HepG2 (cell line): ENCODE results near the gene TGFBRAP1.

Experiments
- CTCF ChIP-seq: sonication (generic); formaldehyde crosslinking; IDR thresholded peaks from 2 replicates; pipeline ENCODE4 v1.5.0; 2020; ENCODE audit warnings: mild to moderate bottlenecking, missing genetic modification reagents, moderate library complexity
- ERF ChIP-seq: IDR thresholded peaks from 2 replicates; pipeline ENCODE4 v1.6.1; 2018; ENCODE audit warnings: missing biosample characterization, missing genetic modification reagents
- FOXA3 ChIP-seq: IDR thresholded peaks from 2 replicates; pipeline ENCODE4 v1.6.1; 2016; ENCODE audit warnings: missing genetic modification reagents, missing compliant biosample characterization
- KDM1A ChIP-seq: IDR thresholded peaks from 2 replicates; pipeline ENCODE4 v1.6.1; 2016; ENCODE audit warnings: missing compliant biosample characterization
- NCOA2 ChIP-seq: sonication (generic); formaldehyde crosslinking; IDR thresholded peaks from 2 replicates; pipeline ENCODE4 v1.8.0; 2022; ENCODE audit warnings: inconsistent platforms
- PBX2 ChIP-seq: IDR thresholded peaks from 2 replicates; pipeline ENCODE4 v1.6.1; 2016; ENCODE audit warnings: control low read depth
- POLR2A ChIP-seq, 2 experiments: IDR thresholded peaks; 2 replicates each; pipeline ENCODE4 v1.6.1; 2011; ENCODE audit warnings: low read depth in 2 of 2, low read length in 2 of 2, mild to moderate bottlenecking in 1 of 2, moderate library complexity in 1 of 2; ENCODE audit not compliant: insufficient read depth in 1 of 2
- RFX5 ChIP-seq: IDR thresholded peaks from 2 replicates; pipeline ENCODE4 v1.6.1; 2011; ENCODE audit warnings: low read depth, low read length, improper control_type of control experiment
- TAF1 ChIP-seq: sonication (generic); formaldehyde crosslinking; IDR thresholded peaks from 2 replicates; pipeline ENCODE4 v1.4.0; 2020; ENCODE audit warnings: missing genetic modification reagents
- ZKSCAN1 ChIP-seq: fragments of 150-350 bp; IDR thresholded peaks from 2 replicates; pipeline ENCODE4 v1.6.1; 2014; ENCODE audit warnings: low read length
- ZNF746 ChIP-seq: sonication (generic); formaldehyde crosslinking; IDR thresholded peaks from 2 replicates; pipeline ENCODE4 v1.8.0; 2022; ENCODE audit warnings: mild to moderate bottlenecking, missing genetic modification reagents
- ZNF768 ChIP-seq: sonication (generic); formaldehyde crosslinking; IDR thresholded peaks from 2 replicates; pipeline ENCODE4 v1.4.0; 2020; ENCODE audit warnings: missing genetic modification reagents

- TF ChIP-seq ZKSCAN1 = no peak
- no peak for TF ChIP-seq ZNF746
- no peak for TF ChIP-seq TAF1 (CRISPR knock-in tag)
- TF ChIP-seq RFX5 = no peak
- no peak for TF ChIP-seq CTCF (CRISPR knock-in tag)
- no peak for TF ChIP-seq ERF (CRISPR knock-in tag)
- TF ChIP-seq KDM1A (CRISPR knock-in tag) = no peak
- no peak for TF ChIP-seq ZNF768
- no peak for TF ChIP-seq NCOA2 (CRISPR knock-in tag)
- TF ChIP-seq POLR2A (IDR thresholded peaks at IDR 0.05; ENCODE audit: insufficient read depth in 1 of 2, low read depth in 2 of 2, low read length in 2 of 2) = no peak
- no peak for TF ChIP-seq PBX2 (CRISPR knock-in tag)
- no peak for TF ChIP-seq FOXA3 (CRISPR knock-in tag)
Measured at GRCh38 chr2:105248316-105249070, 81.0 kb downstream of the TGFBRAP1 start.
